ENCODE measurements around the gene PRSS23.
A peak's percentile ranks its signal among the peaks of the same experiment; 100 is the strongest.

Gene PRSS23

DNA sequence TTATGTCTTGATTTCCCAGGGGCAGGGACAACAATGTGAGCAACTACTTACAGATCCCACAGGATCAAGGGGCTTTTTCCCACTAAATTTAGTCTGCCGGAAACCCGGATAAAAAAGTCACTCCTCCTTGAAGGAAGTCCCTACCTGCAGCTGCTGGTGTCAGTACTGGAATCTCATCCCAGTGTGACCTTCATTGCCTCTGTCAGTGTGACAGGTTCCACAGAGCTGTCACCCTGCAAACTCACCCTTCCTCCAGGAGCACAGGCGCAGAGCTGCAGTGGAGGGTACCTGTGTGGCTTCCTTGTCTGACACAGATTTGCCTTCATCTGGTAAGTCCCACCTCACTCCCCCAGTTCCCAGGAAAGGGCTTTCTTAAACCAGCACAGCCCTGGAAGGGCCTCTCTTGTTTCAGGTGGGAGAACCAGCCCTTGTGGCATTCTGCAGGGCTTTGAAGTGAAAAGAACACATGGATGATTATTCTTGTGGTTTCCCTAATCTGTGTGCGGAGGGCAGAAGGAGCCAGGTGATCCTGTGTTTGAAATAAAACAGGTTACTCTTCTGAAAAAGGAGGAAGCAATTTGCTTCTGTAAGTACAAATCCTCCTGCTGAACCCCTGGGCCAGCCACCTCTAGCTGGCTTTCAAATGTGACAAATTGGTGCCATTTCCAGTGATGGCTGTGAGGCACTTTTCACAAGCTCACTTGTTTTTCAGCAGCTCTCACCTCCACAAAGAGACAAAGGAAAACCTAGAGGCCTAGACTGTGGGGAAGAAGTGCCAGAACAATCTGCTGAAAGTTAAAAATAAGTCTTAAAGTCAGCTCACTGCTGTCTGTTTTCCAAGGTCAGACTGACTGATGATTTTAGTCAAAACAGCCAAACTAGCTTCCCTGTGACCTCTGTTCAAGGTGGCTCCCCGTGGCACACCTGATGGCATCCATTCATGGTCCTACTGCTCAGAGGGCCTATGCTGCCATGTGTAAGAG, 9.2 kb upstream of the PRSS23 start:
- DNase-seq = no peak

DNA sequence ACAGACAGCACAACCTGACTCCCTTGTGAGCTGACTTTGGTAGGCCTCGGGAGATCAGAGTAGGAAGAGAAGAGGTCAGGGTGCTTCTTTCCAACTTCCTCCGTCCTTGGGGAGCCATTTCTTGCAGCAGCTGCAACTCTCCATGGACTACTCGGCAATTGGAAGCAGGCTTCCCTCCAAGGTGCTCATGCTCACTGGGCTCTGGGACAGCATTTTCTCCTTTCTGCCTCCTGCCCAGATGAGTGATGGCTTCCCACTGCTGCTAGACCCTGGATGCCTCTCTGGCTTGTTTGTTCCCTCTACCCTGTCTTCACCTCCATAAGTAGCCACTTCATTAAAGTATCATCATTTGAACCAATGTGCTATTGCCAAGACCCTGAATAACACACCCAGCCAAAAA, 8.2 kb upstream of the PRSS23 start:
- no peak for DNase-seq

DNA sequence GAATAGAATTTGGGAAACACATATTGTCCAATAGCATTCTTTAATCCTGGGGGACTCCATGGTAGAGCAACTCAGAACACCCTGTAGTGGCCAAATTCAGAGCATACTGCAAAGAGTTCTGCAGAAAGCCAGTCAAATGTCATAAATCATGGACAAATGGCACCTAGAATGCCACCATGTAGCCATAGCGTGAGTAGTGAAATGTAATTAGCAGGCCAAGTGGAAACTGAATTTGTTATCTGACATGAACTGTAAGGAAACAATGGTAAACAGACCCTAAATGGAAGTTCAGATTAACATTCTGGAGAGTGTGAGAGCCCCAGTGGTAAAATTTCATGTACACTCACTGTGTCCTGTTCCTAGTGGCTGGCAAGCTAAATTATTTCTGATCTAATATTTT, 7.0 kb upstream of the PRSS23 start:
- no peak for DNase-seq

DNA sequence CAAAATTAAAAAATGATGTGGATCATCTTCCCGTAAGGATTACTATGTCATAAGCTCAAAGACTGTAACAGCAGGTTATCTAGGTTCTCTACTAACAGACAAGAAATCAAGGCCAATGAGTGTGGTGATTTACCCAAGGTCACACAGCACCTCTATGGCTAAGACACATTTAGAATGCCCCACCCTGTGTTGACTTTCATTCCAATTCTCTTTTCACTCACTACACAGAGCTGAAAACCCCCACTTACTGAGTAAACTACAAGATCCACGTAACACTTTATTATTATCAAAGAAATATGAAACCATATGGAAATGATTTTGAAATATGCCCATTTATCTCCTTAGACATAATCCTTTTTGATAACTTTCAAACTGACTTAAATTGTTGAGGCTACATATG, 4.8 kb upstream of the PRSS23 start:
- no peak for DNase-seq

DNA sequence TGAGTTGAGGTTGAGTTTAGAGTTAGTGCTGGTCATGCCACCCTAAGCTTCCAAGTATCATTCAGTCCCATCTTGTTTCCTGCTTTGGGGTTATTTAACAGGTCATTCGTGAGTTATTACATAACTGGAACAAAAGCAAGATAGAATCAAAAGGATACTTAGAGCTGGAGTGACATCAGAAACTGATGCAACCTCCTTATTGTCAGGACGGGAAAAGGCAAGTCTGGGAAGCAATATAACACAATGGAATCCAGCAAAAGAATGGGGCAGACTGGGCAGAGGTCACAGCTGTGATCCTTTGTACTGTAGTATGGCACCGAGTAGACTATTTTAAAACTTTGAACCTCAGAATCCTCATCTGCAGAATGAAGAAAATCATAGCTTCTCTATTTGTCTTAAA, 4.4 kb upstream of the PRSS23 start:
- DNase-seq = no peak

DNA sequence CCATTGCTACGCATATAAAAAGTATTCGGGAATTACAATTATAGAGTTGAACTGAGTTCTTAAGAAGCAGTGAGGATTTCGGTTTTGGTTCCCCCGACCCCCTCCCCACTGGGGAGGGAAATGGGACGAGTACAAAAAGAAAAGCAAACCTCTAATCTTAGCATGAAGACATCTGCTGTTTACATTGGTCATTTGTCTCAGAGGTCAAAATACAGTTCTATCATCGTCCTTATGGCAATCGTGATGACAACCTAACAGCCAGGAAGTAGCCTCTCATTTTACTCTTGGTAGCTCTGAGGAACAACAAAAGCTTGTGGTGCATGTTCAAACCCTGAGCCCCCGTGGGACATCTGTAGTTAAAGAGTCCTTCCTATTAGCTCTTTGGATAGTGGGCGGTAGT, 3.2 kb upstream of the PRSS23 start:
- no peak for DNase-seq

DNA sequence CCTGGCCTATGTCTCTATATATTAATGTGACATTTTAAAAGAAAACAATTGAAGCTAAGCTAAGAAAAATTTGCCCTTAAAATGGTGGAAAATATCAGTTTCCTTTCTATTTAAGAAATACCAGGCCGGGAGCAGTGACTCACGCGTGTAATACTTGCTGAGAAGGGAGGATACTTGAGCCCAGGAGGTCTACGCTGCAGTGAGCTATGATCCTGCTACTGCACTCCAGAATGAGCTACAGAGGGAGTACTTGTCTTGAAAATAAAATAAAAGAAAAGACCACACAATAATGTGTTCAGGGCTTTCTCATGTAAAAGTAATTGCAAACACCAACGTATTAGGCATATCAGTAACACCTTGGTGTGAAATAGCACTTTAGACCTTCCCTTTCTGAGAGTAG, 1.4 kb upstream of the PRSS23 start:
- DNase-seq = peak; percentile 44

DNA sequence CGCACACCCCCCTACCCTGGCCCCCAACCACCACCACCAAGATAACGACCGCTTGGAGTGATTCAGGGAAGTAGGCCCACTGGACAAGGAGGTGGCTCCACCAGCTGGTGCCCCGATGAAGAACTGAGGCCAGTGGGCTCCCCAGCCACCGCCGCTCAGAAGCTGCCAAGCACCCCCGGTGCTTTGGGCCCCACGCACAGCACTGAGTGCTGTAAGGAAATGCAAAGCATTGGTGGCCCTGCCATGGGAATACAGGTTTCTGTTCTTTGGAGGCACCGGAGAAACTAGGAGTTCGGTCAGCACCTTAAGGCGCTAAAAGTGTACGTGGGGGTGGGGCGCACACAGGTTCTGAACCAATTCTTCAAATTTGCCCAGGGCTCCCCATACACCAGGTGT, 664 bp upstream of the PRSS23 start:
- DNase-seq = no peak

DNA sequence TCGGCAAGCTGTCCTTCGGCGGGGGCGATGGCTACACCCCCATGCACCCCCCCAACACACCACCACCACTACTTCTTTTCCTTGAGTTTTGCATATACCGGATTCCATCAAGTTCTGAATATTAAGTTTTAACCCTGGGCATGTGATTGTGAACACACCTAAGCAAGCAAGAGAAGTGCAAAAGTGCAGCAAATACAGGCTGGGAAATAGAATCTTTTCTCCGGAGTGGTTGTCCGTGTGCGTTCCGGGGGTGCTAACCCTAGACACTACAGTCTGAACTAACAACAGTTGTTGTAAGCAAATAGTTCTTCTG, 574 bp downstream of the PRSS23 start:
- no peak for DNase-seq

DNA sequence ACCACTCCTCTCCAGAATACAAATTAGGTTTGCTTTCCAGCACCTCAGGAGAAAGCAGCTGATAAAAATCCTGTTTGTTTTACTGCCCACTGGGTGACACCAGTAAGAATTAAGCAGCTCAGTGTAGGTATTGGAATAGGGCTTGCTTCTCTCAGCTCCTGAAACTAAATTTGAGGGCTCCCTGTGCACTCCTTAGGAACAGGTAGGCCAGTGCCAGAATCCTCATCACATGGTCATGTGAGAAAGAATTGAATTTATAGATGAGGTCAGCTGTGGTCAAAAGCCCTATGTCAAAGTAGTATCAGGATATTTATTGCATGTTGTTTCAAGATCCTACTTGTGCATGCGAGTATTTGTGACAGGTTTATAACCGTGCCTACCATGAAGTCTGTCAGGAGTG, 1.0 kb downstream of the PRSS23 start:
- DNase-seq = peak; percentile 24

DNA sequence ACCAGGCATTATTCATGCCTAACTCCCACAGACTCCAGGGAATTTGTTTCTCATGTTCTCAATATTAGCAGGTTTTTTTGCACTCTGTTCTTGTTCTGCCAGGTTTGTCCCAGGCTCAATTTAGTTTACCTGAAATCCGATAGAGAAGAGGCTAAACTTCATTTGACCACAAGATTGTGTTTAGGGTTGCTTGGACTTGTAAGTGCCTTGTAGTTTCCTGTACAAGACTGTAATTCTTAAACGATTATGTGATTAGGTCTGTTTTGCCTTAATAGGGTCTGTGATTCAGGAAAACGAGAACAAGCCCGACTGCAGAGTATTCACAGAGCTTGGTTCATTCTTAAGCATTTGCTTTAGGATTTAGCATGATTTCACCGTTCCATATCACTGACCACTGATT, 1.8 kb downstream of the PRSS23 start:
- no peak for DNase-seq

DNA sequence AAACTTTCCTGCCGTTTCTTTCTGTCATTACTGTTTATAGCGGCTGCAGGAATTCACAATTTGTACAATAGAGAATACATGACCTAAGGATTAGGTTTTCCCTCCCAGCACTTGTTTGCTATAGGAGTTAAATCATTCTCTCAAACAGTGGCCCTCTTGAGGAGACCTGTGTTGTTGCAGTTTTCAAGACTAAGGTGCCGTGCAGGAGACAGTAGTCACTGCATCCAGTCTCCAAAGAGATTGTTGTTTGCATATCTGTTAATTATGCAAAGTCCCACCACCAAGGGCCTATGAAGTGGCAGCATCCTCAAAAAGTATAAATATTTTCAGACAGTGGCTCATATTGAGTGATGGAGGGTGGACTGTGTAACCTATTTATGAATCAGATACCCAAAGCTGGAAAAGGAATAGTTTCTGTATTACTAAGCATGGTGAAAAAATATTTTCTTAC, 2.3 kb downstream of the PRSS23 start:
- DNase-seq = peak; percentile 96

DNA sequence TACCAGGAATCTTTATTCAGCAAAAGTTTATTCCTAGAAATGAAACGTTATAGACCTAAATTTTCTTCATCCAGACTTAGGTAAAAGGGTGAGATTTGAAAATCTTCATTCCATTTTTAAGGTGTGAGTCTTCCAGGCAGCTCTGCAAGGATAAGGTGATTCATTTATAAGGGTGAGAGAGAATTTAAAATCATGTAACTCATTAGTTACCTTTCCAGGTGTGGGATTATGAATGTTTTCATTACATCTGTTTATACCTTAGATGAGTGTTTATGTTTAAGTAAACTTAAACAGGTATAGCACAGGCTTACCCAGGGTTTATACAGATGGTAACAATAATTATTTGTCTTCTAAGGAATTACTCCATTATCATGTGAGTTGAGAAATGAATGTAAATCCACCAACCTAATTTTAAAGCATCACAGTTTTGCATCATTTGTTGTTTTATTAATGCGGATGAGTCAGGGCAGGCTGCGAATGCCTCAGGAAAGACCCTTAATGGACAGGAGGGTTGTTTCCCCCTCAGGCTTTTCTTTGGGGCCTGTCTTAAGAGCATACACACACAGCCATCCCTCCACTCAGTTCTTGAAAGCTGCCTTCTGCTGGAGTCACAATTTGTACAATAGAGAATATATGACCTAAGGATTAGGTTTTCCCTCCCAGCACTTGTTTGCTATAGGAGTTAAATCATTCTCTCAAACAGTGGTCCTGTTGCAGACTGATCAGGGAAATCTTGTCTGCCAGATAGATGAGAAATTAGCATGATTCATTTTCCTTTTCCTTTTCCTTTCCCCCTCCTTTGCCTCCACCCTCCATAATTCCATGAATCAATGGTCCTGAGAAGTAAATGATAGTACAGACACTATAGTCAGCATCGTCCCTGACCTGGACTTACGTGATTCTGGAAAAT, 3.0 kb downstream of the PRSS23 start:
- DNase-seq = no peak

DNA sequence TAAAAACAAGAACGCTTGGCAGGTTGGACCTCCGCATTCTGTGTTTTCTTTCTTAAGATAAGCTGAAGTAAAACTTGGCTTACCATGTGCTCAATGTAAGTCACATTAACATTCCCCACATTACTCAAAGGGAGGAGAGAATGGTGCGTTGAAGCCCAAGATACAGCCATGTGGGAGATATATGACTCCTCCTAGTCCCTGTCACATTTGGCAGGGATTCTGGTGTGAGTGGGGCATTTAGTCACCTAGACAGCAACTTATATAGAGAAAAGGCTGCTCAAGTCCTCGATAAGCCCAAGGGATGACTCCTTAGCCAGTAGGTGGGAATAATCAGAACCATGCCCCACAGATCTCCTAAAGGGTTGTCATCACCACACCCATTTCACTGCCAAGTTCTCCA, 4.6 kb downstream of the PRSS23 start:
- DNase-seq = no peak

DNA sequence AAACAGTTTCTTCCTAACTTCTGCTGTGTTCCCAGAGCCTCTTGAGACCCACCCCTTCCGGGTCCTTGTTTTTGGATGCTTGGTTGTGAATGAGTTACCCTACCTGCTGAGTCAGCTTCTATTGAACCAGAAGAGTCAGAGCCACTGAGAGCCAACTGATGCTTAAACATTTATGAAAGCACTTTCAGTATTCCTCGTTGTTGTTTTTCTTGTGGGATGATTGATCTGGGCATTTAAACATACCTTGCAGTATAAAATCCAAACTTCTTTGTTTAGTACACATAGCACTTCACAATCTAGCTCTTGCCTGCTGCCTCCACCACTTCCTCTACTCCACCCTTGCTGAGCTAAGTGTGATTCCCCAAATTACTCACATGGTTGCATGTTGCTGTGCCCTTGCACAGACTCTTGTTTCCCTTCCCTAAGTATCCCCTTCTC, 5.5 kb downstream of the PRSS23 start:
- DNase-seq = peak; percentile 32

DNA sequence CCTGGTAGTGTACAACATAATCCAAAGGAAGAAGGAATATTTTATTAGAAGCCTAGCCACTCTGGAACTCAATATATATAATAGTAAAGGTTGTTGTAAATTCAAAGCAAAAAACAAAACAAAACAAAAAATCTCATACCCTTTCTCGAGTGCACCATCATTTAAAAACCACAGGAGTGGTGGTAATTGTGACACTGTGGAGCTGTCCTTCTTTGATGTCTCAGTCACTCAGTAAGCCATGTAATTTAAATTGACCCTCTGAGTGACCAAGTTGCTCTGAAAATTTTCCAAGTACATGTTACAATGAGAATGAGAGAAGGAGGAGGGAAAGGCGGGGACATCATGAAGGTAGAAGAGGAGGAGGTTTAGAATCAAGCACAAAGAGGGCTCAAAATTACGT, 6.6 kb downstream of the PRSS23 start:
- DNase-seq = no peak

DNA sequence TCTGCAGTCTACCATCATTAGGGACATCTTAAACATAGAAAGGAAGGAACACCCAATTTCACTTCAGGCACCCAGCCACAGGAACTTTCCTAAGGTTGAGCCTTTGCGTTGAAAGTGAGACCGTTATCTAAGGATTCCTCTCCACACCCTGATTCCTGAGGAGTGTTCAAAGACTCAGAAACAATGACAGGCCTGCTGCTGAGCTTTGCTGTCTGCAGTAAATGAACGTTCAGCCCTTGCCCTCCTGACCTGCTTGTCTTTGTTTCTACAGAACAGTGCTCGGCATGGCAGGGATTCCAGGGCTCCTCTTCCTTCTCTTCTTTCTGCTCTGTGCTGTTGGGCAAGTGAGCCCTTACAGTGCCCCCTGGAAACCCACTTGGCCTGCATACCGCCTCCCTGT, 7.0 kb downstream of the PRSS23 start:
- DNase-seq = no peak

DNA sequence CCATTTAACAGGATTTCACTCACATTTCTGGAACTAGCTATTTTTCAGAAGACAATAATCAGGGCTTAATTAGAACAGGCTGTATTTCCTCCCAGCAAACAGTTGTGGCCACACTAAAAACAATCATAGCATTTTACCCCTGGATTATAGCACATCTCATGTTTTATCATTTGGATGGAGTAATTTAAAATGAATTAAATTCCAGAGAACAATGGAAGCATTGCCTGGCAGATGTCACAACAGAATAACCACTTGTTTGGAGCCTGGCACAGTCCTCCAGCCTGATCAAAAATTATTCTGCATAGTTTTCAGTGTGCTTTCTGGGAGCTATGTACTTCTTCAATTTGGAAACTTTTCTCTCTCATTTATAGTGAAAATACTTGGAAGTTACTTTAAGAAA, 9.2 kb downstream of the PRSS23 start:
- no peak for DNase-seq

DNA sequence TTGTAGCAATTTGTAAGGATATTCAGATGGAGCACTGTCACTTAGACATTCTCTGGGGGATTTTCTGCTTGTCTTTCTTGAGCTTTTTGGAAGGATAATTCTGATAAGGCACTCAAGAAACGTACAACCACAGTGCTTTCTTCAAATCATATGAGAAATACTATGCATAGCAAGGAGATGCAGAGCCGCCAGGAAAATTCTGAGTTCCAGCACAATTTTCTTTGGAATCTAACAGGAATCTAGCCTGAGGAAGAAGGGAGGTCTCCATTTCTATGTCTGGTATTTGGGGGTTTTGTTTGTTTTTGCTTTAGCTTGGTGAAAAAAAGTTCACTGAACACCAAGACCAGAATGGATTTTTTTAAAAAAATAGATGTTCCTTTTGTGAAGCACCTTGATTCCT, 9.9 kb downstream of the PRSS23 start:
- no peak for DNase-seq

DNA sequence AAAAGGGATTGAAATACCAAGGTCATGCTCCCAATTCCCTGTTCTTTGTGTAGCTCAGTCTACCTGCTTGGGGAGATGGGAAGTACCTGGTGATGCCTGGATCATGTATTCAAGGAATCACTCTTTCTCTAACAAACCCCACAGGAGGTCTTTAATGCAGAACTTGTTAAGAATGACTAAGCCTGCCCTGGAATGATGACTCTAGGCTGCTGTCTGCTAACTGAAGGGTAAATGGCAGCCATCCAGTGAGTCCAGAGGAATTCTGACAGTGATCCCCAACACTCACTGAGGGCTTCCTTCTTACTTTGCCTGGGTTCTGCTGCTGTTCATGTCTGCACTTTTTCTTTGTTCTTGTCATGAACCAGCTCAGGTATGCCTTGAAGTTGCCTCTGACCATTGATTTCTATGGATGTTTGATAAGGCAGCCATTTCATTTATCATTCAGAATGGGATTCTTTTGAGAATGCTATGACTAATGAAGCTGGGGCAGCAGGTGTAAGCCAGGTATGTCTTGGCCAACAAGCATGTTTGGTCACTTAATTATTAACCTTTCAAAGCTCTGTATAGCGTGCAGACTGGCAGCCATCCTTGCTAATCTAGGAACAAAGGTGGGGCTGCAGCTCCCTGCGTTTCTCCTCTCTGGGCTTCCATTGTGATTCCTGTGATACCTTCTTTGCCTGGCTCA, 11.4 kb downstream of the PRSS23 start:
- peak; percentile 84 for DNase-seq

DNA sequence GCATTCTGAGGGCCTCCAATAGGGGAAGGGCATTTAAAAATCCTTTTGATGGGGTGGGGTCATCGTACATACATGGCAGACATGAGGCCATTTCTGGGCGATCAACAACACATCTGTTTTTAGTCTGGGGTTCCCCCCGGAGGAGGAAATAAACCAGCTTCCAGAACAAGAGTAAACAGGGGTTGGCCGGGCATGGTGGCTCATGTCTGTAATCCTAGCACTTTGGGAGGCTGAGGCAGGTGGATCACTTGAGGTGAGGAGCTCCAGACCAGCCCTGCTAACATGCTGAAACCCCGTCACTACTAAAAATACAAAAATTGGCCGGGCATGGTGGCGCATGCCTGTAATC, 12.0 kb downstream of the PRSS23 start:
- no peak for DNase-seq

DNA sequence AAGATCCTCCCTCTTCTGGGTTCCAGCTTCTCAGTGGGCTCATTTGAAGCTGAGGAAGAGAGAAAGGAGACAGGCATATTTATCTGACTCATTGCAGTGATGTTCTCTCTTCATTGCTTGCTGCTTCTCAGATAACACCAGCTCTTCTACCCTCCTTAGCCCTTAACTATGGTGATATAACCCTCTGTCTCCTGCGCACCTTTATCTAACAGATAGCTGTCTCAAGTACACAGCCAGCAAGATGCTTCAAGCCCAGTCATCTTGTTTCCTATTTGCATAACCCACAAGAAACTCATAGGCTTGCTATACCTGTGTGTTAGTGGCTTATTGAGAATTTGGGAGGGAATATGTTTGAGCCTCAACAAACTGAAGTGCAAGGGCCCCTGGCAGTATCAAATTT, 12.6 kb downstream of the PRSS23 start:
- DNase-seq = no peak

DNA sequence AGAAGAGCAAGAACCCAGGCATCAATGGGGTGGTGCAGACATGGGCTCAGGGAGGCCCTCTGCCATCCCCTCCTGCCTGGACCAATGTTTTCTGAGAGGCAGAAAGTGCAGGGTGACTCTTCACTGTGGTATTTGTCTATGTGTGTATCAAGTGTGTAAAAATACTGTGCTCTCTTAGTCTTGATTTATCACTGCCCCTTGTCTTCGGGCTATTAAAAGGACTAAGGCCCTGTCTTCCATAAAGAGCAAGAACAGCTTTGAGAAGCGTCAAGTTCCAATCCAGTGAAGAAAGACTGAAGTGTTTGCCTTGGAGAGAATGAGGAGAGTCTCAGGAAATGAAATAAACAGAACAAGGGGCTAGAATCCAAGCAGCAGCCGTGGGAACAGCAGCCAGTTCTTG, 14.4 kb downstream of the PRSS23 start:
- peak; percentile 70 for DNase-seq

DNA sequence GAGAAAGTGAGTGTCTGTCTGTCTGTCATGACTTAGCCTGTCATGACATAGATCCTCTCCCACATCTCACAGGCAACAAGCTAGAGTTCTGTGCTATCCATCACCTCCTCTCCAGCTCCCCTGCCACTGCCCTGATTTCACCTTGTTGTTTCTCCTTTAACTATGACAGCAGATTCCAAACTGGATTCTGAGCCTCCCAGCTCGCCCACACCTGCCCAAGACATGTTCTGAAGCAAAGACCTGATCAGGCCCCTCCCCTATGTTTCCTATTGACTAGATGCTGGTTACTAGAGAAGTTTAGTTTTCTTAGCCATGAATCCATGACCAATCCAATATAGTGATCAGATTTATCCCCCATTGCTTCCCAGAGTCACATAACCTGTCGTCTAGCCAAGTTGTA, 15.4 kb downstream of the PRSS23 start:
- DNase-seq = no peak

All from kidney glomerular epithelial cell (primary cell).